Measurements from ENCODE around the gene G6PC1. TPM values are rescaled to one million over a fixed set of nuclear protein-coding genes. Genes with fewer than 3 reads are reported as not detected.
"Not testable (repeated sequence)": the region's sequence is repeated elsewhere in the genome, so short reads cannot be mapped to it uniquely, and the experiment has no call there.

Gene G6PC1
- total RNA-seq, 2 experiments from 2014 or later = not detected

- Mint-ChIP-seq H3K4me3 (no peak overlapping the region), H3K27ac (no peak overlapping the region), H3K9me3 (peaks cover 2% of the 10 kb centered on the region), H3K4me1 (ENCODE audit: low read depth) (no peaks in the 10 kb centered on the region), H3K36me3 (ENCODE audit: low read depth) (no peaks in the 10 kb centered on the region), H3K27me3 (peaks cover 2% of the 10 kb centered on the region)
- no peak for TF ChIP-seq CTCF (IDR thresholded peaks at IDR 0.05)
- DNase-seq (no peak), ATAC-seq (no peak)
- POLR2A ChIA-PET = no interaction called here
- CTCF ChIA-PET = no interaction called here
- intact Hi-C loops (cut with micrococcal nuclease) = no loop called here
These were observed 34.9 kb upstream of the G6PC1 start for GRCh38 chr17:42865638-42866094.

GRCh38 chr17:42866216-42866615, 34.4 kb upstream of the G6PC1 start:
- Mint-ChIP-seq H3K4me3 (no peak overlapping the region), H3K27ac (no peak overlapping the region), H3K36me3 (ENCODE audit: low read depth) (no peaks in the 10 kb centered on the region), H3K9me3 (peaks cover 2% of the 10 kb centered on the region), H3K27me3 (peaks cover 2% of the 10 kb centered on the region), H3K4me1 (ENCODE audit: low read depth) (no peaks in the 10 kb centered on the region)
- ChIA-PET POLR2A (no interaction called here), CTCF (no interaction called here)
- DNase-seq = no peak
- TF ChIP-seq CTCF (IDR thresholded peaks at IDR 0.05) = no peak
- intact Hi-C loops (cut with micrococcal nuclease) = no loop called here
- no peak for ATAC-seq

- Mint-ChIP-seq H3K36me3 (ENCODE audit: low read depth) (no peaks in the 10 kb centered on the region), H3K4me1 (ENCODE audit: low read depth) (no peaks in the 10 kb centered on the region), H3K9me3 (peaks cover 2% of the 10 kb centered on the region), H3K27me3 (peaks cover 4% of the 10 kb centered on the region), H3K27ac (no peak overlapping the region), H3K4me3 (no peak overlapping the region)
- POLR2A ChIA-PET = no interaction called here
- CTCF ChIA-PET = no interaction called here
- ATAC-seq = no peak
- DNase-seq = no peak
- no peak for TF ChIP-seq CTCF (IDR thresholded peaks at IDR 0.05)
- intact Hi-C loops (cut with micrococcal nuclease) = no loop called here
These were observed 33.7 kb upstream of the G6PC1 start for GRCh38 chr17:42866631-42867575.

GRCh38 chr17:42867694-42868261, 32.8 kb upstream of the G6PC1 start:
- CTCF ChIA-PET; POLR2A ChIA-PET; H3K9me3 Mint-ChIP-seq; H3K27me3 Mint-ChIP-seq; DNase-seq; H3K36me3 Mint-ChIP-seq (ENCODE audit: low read depth); intact Hi-C loops (cut with micrococcal nuclease); H3K4me3 Mint-ChIP-seq; ATAC-seq; H3K4me1 Mint-ChIP-seq (ENCODE audit: low read depth); H3K27ac Mint-ChIP-seq: not testable (repeated sequence)

GRCh38 chr17:42868338-42868737, 32.3 kb upstream of the G6PC1 start:
- DNase-seq (no peak), ATAC-seq (no peak)
- no peak overlapping the region for H3K27ac Mint-ChIP-seq
- intact Hi-C loops (cut with micrococcal nuclease) = no loop called here
- ChIA-PET POLR2A (no interaction called here), CTCF (no interaction called here)
- TF ChIP-seq CTCF (IDR thresholded peaks at IDR 0.05) = no peak
- peaks cover 6% of the 10 kb centered on the region for H3K27me3 Mint-ChIP-seq
- H3K4me1 Mint-ChIP-seq (ENCODE audit: low read depth) = no peaks in the 10 kb centered on the region
- no peaks in the 10 kb centered on the region for H3K36me3 Mint-ChIP-seq (ENCODE audit: low read depth)
- peaks cover 2% of the 10 kb centered on the region for H3K9me3 Mint-ChIP-seq
- H3K4me3 Mint-ChIP-seq = no peak overlapping the region

Data from activated CD8-positive, alpha-beta T cell treated with anti-CD3 and anti-CD28 coated beads for 36 hours (primary cell).